ENCODE measurements around the gene TUBG2. TPM values are rescaled to one million over a fixed set of nuclear protein-coding genes. Genes with fewer than 3 reads are reported as not detected.
A peak's percentile ranks its signal among the peaks of the same experiment; 100 is the strongest.

TUBG2 gene
- total and polyA plus RNA-seq, 2 experiments from 2014 or later, result 16.0 to 46.3 TPM

DNA sequence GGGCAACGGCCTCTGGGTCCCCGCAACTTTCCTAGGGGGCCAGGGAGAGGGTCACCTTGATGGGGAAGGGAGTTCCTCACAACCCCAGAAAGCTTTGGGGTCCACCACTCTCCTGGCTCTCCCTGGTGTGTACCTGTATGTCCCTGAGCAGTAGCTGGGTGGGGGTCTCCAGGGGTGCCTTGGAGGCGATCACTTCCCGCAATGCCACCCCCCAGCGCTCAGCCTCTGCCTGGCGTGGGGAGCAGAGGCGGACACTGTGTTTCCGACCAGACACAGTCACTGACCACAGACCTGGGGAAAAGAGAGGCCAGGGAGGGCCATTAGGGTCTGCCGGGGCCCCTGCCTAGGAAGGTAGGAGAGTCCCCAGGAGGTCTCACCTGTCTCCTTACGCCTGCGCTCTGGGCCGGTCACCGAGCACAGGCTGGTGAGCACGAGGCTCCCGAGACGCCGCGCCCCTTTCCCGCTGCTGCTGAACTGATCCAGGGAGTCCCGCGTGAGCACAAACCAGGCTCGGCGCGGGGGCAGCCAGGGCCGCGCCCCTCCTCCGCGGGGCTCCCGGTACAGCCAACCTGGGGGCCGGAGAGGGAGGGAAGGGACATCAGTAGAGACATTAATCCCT is 14.3 kb downstream of the TUBG2 start:
- H3K79me2 ChIP-seq, result peaks cover 30% of the 10 kb centered on the region
- no peaks in the 10 kb centered on the region for H3K9me3 ChIP-seq (ENCODE audit: low read depth)
- no peaks in the 10 kb centered on the region for H3K36me3 ChIP-seq (replicated peaks; ENCODE audit: insufficient read depth, low read depth)
- no peak overlapping the region for H3K4me3 ChIP-seq
- no peak overlapping the region for H2AFZ ChIP-seq
- peaks cover 28% of the 10 kb centered on the region for H3K4me1 ChIP-seq (ENCODE audit: insufficient read depth)
- DNase-seq (ENCODE audit: low spot score), result no peak
- H3K9me2 ChIP-seq (replicated peaks; ENCODE audit: insufficient read depth), result no peaks in the 10 kb centered on the region
- no peak overlapping the region for H3K27ac ChIP-seq
- TF ChIP-seq EZH2phosphoT487 (IDR thresholded peaks at IDR 0.05; ENCODE audit: low read depth, severe bottlenecking, unreplicated experiment) (no peak), EZH2 (IDR thresholded peaks at IDR 0.05; ENCODE audit: borderline replicate concordance) (no peak)
- TF ChIP-seq, protein P1, sequence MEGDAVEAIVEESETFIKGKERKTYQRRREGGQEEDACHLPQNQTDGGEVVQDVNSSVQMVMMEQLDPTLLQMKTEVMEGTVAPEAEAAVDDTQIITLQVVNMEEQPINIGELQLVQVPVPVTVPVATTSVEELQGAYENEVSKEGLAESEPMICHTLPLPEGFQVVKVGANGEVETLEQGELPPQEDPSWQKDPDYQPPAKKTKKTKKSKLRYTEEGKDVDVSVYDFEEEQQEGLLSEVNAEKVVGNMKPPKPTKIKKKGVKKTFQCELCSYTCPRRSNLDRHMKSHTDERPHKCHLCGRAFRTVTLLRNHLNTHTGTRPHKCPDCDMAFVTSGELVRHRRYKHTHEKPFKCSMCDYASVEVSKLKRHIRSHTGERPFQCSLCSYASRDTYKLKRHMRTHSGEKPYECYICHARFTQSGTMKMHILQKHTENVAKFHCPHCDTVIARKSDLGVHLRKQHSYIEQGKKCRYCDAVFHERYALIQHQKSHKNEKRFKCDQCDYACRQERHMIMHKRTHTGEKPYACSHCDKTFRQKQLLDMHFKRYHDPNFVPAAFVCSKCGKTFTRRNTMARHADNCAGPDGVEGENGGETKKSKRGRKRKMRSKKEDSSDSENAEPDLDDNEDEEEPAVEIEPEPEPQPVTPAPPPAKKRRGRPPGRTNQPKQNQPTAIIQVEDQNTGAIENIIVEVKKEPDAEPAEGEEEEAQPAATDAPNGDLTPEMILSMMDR (IDR thresholded peaks at IDR 0.05; ENCODE audit: poor library complexity), result no peak
- H3K27me3 ChIP-seq, result no peaks in the 10 kb centered on the region
- H4K20me1 ChIP-seq (ENCODE audit: insufficient read depth, poor library complexity, severe bottlenecking), result peaks cover 20% of the 10 kb centered on the region
- 76% methylated on average over 30 of the region's 30 CpGs for WGBS (ENCODE audit: low lambda C conversion rate, missing lambda C conversion rate)
- H3K4me2 ChIP-seq, result peak overlapping the region; percentile 95

DNA sequence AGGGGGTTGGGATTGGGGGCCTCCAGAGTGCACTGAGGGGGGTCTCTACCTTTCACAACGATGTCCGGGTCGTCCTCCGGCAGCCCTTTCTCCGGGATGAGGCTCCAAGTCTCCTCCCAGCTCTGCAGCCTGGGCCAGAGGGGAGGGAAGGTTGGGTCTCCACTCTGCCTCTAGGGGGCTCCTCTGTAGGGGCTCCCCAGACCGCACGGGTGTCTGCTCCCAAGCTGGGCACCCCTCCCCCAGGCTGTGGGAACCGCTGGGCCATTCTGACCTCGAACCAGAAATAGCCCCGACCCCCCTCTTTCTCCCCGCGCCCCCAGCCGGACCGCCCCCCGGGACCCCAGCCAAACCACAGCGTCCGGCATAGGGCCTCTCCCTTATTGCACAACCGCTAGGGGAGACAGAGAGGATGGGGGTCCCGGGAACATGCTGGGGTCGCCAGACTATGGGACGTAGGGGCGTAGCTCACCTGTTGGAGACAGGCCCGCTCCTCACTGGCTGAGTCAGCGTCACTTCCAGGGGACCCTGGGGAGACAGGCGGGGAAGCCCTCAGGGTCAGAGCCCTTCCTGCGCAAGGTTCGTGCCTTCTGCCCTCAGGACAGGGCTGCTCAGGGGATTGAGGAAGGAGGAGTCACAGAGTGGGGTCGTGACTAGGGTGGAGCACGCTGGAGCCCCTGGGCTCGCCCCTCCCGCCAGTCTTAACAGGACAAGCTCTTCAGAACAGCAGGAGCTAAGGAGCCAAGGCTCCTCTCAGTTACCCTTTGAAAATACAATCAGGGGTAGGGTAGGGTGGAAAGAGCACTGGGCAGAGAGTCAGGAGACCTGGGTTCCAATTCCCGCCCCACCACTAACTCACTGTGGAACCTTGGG is 15.0 kb downstream of the TUBG2 start:
- 48% methylated on average over 27 of the region's 32 CpGs for WGBS (ENCODE audit: low lambda C conversion rate, missing lambda C conversion rate)
- Histone ChIP-seq H3K36me3 (replicated peaks; ENCODE audit: insufficient read depth, low read depth) (no peaks in the 10 kb centered on the region), H3K4me2 (peak overlapping the region; percentile 95), H3K9me2 (replicated peaks; ENCODE audit: insufficient read depth) (no peaks in the 10 kb centered on the region), H2AFZ (no peak overlapping the region), H4K20me1 (ENCODE audit: insufficient read depth, poor library complexity, severe bottlenecking) (peaks cover 20% of the 10 kb centered on the region), H3K9me3 (ENCODE audit: low read depth) (no peaks in the 10 kb centered on the region), H3K4me1 (ENCODE audit: insufficient read depth) (peaks cover 33% of the 10 kb centered on the region), H3K4me3 (no peak overlapping the region), H3K27ac (no peak overlapping the region), H3K79me2 (peaks cover 30% of the 10 kb centered on the region), H3K27me3 (no peaks in the 10 kb centered on the region)
- DNase-seq (ENCODE audit: low spot score), result peak; percentile 55
- no peak for TF ChIP-seq EZH2phosphoT487 (IDR thresholded peaks at IDR 0.05; ENCODE audit: low read depth, severe bottlenecking, unreplicated experiment)
- TF ChIP-seq, protein P1 (IDR thresholded peaks at IDR 0.05; ENCODE audit: poor library complexity), result peak; percentile 44

- H3K36me3 ChIP-seq (replicated peaks; ENCODE audit: insufficient read depth, low read depth), result no peaks in the 10 kb centered on the region
- H3K27me3 ChIP-seq, result no peaks in the 10 kb centered on the region
- peaks cover 30% of the 10 kb centered on the region for H3K79me2 ChIP-seq
- no peak for DNase-seq (ENCODE audit: low spot score)
- peak overlapping the region; percentile 95 for H3K4me2 ChIP-seq
- 73% methylated on average over 5 of the region's 9 CpGs for WGBS (ENCODE audit: low lambda C conversion rate, missing lambda C conversion rate)
- no peak overlapping the region for H3K27ac ChIP-seq
- H4K20me1 ChIP-seq (ENCODE audit: insufficient read depth, poor library complexity, severe bottlenecking), result peaks cover 20% of the 10 kb centered on the region
- H3K4me3 ChIP-seq, result peak overlapping the region; percentile 84
- peaks cover 39% of the 10 kb centered on the region for H3K4me1 ChIP-seq (ENCODE audit: insufficient read depth)
- H2AFZ ChIP-seq, result no peak overlapping the region
- no peaks in the 10 kb centered on the region for H3K9me2 ChIP-seq (replicated peaks; ENCODE audit: insufficient read depth)
- H3K9me3 ChIP-seq (ENCODE audit: low read depth), result no peaks in the 10 kb centered on the region
- TF ChIP-seq EZH2phosphoT487 (IDR thresholded peaks at IDR 0.05; ENCODE audit: low read depth, severe bottlenecking, unreplicated experiment), result no peak
- no peak for TF ChIP-seq EZH2 (IDR thresholded peaks at IDR 0.05; ENCODE audit: borderline replicate concordance)
- TF ChIP-seq, protein P1 (IDR thresholded peaks at IDR 0.05; ENCODE audit: poor library complexity), result no peak
These were observed 15.8 kb downstream of the TUBG2 start for GRCh38 chr17:42674755-42675347.

Data from hepatocyte (in vitro differentiated cells).